HG02763 (cell line): ENCODE measurements around the gene RPS6KA2.
"Not testable (repeated sequence)": the region's sequence is repeated elsewhere in the genome, so short reads cannot be mapped to it uniquely, and the experiment has no call there.

Source experiments
- ATAC-seq: cut with Tn5 transposase; IDR thresholded peaks from one replicate; pipeline ENCODE4 v1.9.1; 2021; ENCODE audit warnings: mild to moderate bottlenecking, moderate library complexity; ENCODE audit not compliant: unreplicated experiment

RPS6KA2 gene

DNA sequence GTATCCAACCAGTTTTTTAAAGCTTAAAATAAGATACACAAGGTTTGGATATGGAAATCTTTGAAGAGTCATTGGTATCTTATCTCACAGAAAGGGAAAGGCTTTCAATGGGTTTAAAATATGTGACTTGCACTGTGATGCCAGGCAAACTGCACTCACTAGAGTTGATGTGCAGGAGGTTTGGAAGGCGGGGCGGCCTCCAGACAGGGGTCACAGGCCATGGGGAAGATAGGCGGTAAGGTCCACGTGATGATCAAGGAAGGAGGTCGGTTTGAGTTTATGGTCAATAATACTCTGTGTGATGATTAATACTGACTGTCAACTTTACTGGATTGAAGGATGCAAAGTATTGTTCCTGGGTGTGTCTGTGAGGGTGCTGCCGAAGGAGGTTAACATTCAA lies 31.1 kb downstream of the RPS6KA2 start:
- ATAC-seq, result no peak

DNA sequence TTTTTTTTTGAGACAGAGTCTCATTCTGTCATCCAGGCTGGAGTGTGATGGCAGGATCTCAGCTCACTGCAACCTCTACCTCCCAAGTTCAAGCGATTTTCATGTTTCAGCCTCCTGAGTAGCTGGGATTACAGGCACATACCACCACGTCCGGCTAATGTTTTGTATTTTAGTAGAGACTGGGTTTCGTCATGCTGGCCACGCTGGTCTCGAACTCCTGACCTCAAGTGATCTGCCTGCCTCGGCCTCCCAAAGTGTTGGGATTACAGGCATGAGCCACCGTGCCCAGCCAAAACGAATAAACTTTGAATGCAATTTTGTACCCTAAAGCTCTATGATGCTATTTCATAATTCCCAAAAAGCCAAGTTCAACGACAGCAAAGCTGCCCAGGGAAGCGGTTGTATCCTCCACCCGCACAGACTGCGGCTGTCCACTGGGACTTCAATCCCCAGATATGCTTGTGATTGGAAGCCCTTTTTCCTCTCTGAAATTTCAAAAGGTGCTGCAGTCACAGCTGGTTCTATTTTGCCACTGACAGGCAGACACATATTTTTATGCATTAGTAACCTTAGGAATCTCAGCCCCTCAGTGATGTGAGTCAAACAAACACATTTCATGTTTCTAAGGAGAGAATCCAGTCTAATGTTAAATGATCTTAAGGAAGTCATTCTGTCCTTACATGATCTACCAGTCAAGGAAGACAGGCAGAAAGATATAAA lies 31.8 kb downstream of the RPS6KA2 start:
- ATAC-seq, result no peak

DNA sequence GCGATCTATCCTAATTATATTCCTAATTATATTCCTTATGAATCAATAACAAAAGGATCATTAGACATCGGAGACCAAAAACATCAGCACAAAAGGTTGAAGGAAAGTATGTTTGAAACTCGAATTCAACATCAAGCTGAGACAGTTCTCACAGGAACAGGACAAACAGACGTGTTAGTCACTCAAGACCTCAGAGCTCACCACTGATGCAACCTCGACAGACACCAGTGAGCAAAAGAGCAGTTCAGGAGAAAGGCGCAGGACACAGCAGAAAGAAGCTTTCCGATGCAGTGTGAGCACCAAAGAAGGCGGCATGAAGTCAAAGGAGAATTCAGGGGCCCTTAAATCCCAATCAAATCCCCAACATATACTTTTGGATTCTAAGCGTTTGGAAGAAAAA lies 34.2 kb downstream of the RPS6KA2 start:
- ATAC-seq, result no peak

DNA sequence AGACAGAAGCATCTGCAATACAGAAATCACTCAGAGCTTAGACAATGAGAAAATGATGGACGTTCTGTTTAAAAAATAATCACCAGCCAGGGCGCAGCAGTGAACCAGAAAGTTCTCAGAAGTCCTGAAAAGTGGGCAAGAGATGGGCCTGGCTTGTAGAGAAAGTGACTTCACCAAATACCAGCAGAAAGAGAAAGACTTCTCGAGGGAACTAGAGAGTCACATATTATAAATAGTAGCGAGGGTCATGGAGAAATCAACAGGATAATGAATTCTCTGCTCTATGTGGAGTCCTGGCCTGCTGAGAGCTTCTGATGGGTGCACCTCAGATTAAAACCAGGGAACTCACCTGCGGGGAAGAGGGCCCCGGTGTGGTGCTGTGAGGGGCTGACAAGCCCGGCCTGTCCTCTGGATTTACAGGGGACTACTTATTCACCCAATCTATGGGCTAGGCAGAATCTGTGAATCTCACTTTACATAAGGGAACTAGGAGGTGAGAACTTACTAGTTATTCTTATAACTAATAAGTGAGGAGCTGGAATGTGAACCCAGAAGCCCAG lies 35.0 kb downstream of the RPS6KA2 start:
- no peak for ATAC-seq

DNA sequence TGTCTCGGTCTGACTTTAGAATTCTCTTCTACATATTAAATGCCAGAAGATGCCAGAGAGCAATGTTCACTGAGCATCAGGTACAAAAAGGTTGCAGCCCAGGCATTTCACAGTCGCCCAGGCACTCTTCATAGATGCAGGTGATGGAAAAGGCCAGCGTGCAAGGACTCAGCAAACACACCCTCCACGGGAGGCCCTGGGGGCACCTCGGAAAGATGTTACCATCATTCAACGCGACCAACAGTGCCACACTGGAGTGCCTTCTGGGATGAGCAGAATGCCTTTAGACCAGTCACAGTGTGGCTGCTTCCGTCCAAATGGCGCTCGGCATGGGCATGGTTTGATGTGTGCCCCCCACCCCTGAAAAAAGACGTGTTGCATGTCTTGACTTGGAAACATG lies 36.0 kb downstream of the RPS6KA2 start:
- ATAC-seq, result no peak

DNA sequence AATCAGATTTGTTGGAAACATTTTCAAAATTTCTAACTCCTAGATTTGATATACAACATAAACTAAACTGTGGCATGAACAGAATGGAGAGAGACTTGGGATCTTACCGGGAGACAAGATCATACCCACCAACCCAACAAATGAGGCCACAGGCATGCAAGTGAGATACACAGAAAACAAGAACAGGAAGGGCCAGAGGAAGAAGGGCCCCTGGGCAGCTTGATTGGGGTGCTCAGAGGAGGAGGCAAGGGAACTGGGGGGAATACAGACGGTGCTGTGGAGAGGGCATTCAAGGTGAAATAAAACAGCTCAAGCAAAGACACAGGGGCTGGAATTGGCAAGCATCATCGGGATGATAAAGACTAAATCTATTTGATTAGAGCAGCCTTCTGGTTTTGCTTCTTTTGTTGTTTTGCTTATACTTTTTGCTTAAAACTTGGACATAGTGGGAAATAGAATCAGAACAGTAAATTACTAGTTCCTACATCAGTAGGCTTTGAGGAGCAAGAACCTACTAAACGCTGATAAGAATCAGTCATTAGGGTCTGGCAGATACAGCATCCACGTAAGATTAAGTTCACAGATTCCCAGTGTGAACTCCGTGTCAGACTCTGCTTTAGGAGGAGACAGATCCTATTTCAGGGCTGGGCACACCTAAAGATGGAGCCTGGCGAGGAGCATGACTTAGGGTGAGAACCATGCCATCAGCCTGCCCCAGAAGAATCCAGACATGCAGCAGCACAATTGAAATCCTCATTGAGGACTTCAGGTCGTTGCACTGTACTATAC lies 37.1 kb downstream of the RPS6KA2 start:
- no peak for ATAC-seq

DNA sequence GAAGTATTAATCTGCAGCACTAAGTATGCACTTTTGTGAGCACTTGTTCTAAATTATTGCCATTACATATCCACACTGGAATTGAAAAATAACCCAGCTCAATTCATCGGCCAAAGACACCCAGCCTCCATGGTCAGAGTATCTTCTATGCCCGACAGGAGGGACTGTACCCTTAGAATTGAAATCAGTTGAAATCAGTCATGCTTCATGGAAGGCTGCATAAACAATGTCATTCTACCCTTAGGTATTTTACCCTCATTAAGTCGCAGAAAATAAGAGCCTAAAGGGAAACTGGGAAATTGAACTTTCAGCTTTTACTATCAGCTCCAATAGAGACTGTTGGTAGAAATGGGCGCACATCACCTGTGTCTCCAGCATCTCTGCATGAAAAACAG lies 37.7 kb downstream of the RPS6KA2 start:
- no peak for ATAC-seq

DNA sequence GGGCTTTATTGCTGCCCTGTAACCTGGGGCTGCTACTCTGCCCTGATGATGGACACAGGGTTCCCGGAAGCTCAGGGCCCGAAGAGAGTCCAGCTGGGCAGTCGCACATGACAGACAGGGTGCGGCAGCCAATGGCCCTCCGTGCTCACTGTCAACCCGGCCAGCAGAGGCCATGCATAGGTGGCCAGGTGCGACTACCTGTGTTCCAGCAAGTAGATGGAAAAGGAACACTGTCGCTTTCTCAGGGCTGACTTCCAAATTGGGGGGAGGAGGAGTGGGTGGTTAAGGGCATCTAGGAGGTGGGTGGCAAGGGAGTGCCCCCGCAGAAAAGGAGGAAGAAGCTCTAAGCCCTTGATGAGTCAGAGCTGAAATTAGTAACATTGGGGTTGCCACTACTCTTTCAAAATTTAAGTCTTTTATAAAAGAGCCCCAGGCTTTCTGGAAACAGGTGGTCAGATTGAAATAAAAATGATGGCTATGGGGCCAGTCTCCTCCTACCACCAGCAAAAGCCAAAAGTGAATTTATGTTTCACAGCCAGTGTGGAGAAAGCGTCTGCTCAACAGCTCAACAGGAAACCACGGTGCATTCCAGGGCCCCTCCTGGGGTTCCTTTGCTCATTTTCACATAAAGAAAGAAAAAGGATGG lies 38.2 kb downstream of the RPS6KA2 start:
- no peak for ATAC-seq

DNA sequence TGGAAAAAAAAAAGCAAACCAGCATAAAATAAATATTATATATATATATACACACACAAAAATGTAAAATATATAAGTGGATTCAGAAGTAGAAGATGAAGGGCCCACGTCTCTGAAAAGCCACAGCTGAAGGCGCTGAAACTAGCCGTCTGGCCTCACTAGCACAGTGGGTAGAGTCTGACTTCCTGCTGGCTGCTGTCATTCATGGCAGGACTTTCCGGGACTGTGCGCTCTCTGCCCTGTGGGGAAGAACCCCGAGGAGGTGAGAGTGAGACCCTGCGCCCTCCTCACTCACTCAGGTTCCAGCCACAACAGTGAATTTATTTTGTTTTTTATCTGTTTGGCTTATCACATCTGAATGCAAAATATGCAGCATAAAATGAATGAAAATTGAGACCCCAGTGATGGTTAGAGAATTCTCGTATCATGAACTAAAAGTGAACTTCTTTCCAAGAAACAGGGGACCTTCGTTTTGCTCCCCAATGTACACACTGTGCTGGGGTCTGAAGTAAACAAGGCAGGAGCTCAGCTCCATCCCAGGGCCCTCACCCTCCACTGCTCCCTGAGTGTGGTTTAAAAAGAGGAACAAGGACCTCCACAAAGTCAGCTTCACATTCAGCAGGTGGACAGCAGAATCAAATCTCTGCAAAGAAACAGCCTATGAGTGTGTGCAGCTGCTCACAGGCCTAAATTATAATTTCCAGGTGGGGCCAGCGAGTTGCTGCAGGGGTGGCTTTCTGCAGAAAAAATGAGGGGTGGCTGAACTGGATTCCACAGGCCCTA lies 39.2 kb downstream of the RPS6KA2 start:
- ATAC-seq, result peak; percentile 67

DNA sequence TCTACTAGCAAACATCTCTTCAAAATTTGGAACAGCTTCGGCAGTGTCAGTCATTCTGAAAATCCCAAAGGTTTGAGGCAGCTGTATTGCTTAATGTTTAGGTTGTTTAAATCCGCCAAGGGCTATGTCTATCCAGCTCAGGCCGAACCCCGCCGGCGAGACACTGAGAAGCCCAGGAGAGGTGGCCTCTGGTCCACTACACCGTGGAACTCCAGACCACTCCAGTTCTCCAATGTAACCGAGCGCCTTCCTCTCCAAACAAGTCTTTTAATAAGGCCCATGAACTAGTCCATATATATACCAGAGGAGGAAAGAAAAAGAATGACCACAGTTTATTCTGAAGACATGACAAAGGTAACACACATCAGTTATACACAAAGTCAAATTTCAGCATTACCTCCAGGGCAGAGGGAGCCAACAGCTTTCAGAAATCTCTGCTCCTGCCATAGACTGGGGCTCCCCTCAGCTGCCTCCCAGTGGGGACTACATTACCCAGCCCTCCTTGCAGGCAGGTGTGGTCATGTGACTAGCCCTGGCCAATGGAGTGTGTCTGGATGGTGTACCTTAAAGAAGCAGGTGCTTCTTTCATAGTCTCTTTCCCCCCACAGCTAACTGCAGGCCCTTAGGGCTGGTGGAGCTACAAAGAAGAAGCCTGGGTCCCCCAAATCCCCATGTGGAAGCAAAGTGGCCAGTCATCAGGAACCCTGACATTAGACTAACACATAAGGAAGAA lies 40.5 kb downstream of the RPS6KA2 start, which contains the start of gene RAMACL:
Gene RAMACL (minus strand): TSS at position 255 of the 733 bp plus-strand sequence. CDS start 201 bp downstream, at position 54.
- peak; percentile 64 for ATAC-seq

DNA sequence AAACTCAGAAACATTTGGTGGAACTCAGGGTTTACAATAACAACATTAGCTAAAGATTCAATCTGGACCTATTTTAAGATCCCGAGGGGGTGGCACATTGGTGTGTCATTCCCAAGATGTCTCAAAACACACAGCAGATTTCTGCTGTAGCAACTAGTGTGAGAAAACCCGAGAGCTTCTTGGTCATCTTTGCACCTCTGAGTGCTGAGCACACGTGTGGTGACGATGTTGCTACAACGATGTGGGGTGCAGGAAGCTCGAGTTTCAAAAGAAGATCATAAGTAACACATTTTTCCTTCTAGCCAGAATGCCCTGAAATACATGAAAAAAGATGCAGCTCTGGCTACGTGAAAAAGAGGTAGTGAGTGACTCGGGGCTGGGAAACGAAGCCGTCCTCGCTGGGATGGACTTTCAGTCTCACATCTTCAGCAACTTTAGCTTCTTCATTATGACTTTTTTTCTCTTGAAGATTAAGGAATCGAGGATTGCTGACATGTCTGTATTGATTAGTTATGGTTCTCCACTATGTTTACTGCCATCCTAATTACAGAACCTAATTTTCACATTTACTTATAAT lies 42.1 kb downstream of the RPS6KA2 start:
- no peak for ATAC-seq

DNA sequence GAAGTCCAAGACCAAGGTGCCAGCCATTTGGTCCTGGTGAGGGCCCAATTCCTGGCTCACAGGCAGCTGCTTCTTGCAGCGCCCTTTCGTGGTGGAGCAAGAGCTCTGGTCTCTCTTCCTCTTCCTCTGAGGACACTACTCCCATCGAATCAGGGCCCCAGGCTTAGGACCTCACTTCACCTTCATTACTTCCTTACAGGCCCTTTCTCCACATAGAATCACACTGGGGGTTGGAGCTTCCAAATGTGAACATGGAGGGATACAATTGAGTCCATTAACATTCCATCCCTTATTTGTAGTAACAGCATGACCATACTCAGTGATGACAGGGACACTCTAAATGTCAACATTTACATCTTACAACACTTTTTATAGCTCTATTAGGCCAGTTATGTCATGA lies 42.9 kb downstream of the RPS6KA2 start:
- ATAC-seq, result no peak

DNA sequence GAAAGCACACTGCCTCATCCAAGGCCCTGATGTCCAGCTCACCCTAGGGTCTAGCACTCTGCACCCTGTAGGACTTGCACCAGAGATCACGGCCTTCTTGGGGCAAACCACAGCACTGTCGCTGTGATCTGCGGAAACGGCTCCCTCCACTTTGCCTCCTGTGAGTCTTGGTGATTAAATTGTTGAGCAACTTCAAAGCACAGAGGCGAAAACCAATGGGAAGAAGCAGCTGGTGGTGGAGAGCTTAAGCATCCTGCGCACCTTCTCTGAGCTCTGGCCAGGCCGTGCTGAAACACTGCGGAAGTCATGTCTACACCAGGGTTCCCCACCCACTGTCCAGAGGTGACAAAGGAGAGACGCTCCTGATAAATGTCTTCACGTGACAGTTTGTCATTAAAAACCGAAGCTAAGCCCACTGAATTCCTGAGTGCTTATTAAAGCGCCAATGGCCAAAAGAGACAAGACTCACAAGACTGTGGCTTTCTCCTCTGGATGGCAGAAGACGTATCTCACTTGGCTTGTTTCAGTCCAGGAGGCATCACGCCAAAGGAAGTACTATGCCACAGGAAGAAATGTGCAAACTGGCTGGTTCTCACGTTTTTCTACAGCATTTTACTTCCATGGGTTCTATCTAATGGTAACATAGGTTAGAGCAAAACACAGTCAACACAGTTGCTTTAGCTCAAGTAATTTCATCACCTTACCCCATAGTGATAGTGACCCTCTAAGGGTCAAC lies 43.7 kb downstream of the RPS6KA2 start:
- no peak for ATAC-seq

DNA sequence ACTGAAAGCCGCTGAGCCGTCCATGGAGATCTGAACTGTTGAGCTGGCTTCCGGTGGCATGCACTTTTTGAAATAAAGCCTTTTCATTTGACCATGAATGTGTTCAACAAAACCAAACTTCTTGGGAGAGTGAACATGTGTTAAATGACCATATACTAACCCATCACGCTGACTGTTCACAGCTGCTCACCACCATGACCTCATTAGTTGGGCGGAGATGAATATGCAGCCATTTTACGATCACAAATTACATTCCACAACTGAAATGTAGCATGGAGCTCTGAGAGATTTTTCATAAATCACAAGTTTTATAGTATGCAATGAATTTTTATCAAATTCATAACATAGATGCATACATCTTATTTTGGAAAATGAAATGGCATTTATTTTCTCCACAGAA lies 44.8 kb downstream of the RPS6KA2 start:
- no peak for ATAC-seq

DNA sequence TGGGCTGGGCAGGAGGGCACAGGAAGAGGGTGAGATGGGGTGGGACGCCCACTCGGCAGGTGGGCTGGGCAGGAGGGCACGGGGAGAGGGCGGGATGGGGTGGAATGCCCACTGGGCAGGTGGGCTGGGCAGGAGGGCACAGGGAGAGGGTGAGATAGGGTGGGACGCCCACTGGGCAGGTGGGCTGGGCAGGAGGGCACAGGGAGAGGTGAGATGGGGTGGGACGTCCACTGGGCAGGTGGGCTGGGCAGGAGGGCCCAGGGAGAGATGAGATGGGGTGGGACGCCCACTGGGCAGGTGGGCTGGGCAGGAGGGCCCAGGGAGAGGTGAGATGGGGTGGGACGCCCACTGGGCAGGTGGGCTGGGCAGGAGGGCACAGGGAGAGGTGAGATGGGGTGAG lies 45.2 kb downstream of the RPS6KA2 start:
- not testable (repeated sequence) for ATAC-seq

DNA sequence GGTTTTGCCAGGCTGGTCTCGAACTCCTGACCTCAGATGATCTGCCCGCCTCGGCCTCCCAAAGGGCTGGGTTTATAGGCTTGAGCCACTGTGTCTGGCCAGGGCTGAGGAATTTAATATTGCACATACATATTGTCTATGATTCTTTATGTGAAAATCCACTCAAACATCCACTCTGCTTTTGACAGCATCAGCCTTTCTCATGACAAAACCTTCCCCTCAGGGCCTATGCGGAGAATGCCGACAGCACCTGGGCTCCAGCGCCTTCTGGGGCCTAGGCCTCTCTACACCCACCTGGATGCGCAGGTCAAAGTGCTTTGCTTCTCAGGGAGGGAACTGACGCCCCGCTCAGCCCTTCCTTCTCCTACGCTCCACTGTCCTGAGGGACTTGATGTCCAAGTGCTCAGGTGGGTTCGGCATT lies 46.0 kb downstream of the RPS6KA2 start:
- no peak for ATAC-seq

DNA sequence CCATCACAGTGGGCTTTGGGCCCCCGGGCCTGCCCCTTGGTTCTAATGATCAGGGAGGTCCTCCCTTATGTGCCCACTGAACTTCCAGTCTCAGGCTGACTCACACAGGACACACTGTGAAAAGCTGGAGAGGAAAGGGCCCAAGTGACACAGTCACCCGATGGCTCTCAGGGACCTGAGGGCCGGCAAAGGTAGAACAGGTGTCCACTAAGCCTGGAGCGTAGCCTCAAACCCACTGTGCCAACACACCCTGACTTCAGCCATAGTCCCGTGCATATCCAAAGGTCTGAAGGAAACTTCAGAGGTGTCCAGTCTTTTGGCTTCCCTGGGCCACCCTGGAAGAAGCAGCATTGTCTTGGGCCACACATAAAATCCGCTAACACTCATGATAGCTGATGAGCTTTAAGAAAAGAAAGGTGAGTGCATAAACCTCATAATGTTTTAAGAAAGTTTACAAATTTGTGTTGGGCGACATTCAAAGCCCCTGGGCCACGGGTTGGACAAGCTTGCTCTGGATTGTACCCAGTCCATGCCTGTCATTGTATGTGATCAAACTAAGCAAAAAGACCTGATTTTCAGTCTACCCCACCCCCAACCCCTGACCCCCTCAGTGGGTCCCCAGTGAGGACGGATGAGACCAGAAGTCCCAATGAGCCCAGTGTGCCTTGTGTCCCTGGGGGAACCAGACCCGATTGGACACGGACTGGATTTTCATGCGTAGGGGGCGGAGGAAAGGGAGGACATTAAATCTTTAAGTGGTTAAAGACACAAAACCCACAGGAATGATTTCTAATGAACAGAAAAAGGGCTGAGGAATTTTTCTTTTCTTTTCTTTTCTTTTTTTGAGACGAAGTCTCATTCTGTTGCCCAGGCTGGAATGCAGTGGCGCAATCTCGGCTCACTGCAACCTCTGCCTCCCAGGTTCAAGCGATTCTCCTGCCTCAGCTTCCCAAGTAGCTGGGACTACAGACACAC lies 46.7 kb downstream of the RPS6KA2 start:
- no peak for ATAC-seq
